ENCODE measurements around the gene ZEB1. TPM values are rescaled to one million over a fixed set of nuclear protein-coding genes. Genes with fewer than 3 reads are reported as not detected.

The ZEB1 gene
- total and polyA plus RNA-seq, 12 donors: 10.6 to 125 (median 96.4) TPM

GRCh38 chr10:31524460-31524859 lies 205.4 kb downstream of the ZEB1 start:
- DNase-seq (no peak), ATAC-seq (no peak)
- Histone ChIP-seq H3K4me1 (peaks cover 0 to 21% (median 7%) of the 10 kb centered on the region in 9 donors), H3K27ac (no peak overlapping the region), H3K4me3 (no peak overlapping the region), H3K9me3 (no peaks in the 10 kb centered on the region), H3K36me3 (peaks cover 0 to 86% (median 30%) of the 10 kb centered on the region in 9 donors), H3K27me3 (no peaks in the 10 kb centered on the region)
- intact Hi-C loops (cut with DNase I): loop anchor here in 5 of 10 donors (5.0 to 10.0 kb wide), 4 partner anchors 58 to 240 kb away; no protein-coding TSS in a partner anchor
- TF ChIP-seq CTCF (IDR thresholded peaks at IDR 0.05): no peak
- WGBS, 2 donors: 96 to 98% methylated on average over 4 of the region's 4 CpGs

GRCh38 chr10:31526178-31526577 lies 207.2 kb downstream of the ZEB1 start:
- H3K27ac ChIP-seq: peak overlapping the region in 2 of 10 donors; percentile 36 to 49
- DNase-seq (no peak), ATAC-seq (peak in 3 of 8 donors; percentile 34 to 70 (median 69))
- H3K4me3 ChIP-seq: no peak overlapping the region
- intact Hi-C loops (cut with DNase I): loop anchor here in 4 of 10 donors (5.0 to 10.0 kb wide), 4 partner anchors 56 to 239 kb away; no protein-coding TSS in a partner anchor
- TF ChIP-seq CTCF (IDR thresholded peaks at IDR 0.05): no peak
- no peaks in the 10 kb centered on the region for H3K27me3 ChIP-seq
- no peaks in the 10 kb centered on the region for H3K9me3 ChIP-seq
- H3K4me1 ChIP-seq: peaks cover 0 to 26% (median 7%) of the 10 kb centered on the region in 9 donors
- WGBS, 2 donors: 49 to 63% methylated on average over 4 of the region's 4 CpGs
- peaks cover 0 to 75% (median 19%) of the 10 kb centered on the region in 9 donors for H3K36me3 ChIP-seq

GRCh38 chr10:31526681-31527080 lies 207.7 kb downstream of the ZEB1 start:
- Histone ChIP-seq H3K36me3 (peaks cover 0 to 70% (median 14%) of the 10 kb centered on the region in 9 donors), H3K27ac (peak overlapping the region in 5 of 10 donors; percentile 31 to 49 (median 36)), H3K4me1 (peaks cover 0 to 31% (median 7%) of the 10 kb centered on the region in 9 donors), H3K27me3 (no peaks in the 10 kb centered on the region), H3K4me3 (no peak overlapping the region), H3K9me3 (no peaks in the 10 kb centered on the region)
- DNase-seq (no peak), ATAC-seq (no peak)
- intact Hi-C loops (cut with DNase I): loop anchor here in 4 of 10 donors (5.0 to 10.0 kb wide), 4 partner anchors 56 to 238 kb away; no protein-coding TSS in a partner anchor
- 75 to 84% methylated on average over 11 of the region's 11 CpGs for WGBS, 2 donors
- TF ChIP-seq CTCF (IDR thresholded peaks at IDR 0.05): no peak

- intact Hi-C loops (cut with DNase I): loop anchor here in 4 of 10 donors (5.0 to 10.0 kb wide), 4 partner anchors 53 to 236 kb away; no protein-coding TSS in a partner anchor
- Histone ChIP-seq H3K4me1 (peaks cover 0 to 32% (median 7%) of the 10 kb centered on the region in 9 donors), H3K4me3 (no peak overlapping the region), H3K9me3 (peaks cover 0 to under 1% (median 0%) of the 10 kb centered on the region in 11 donors), H3K36me3 (peaks cover 0 to 49% (median 13%) of the 10 kb centered on the region in 9 donors), H3K27me3 (no peaks in the 10 kb centered on the region), H3K27ac (peak overlapping the region in 1 of 10 donors; percentile 0)
- DNase-seq (no peak), ATAC-seq (no peak)
- no peak for TF ChIP-seq CTCF (IDR thresholded peaks at IDR 0.05)
Measured at GRCh38 chr10:31528831-31529230, 209.8 kb downstream of the ZEB1 start.

Data from heart right ventricle (tissue), 16 donors.